A549 (cell line): ENCODE results near the gene JPH2.

ENCODE experiments used
- CHD2 ChIP-seq: fragments of 150-350 bp; IDR thresholded peaks from 2 replicates; pipeline ENCODE4 v1.6.1; 2014; ENCODE audit warnings: low read length; ENCODE audit not compliant: partially characterized antibody
- CTCF ChIP-seq: fragments of >200 bp; sonication (Bioruptor Twin); formaldehyde crosslinking; IDR thresholded peaks from 3 replicates; pipeline ENCODE4 v1.5.1; 2016
- EHMT2 ChIP-seq: fragments of 200-600 bp; sonication (generic); IDR thresholded peaks from 2 replicates; pipeline ENCODE4 v1.6.1; 2016; ENCODE audit warnings: antibody characterized with exemption, low read depth, mild to moderate bottlenecking, moderate library complexity
- RAD21 ChIP-seq, 2 experiments: fragments of >200 bp in 1 of 2; sonication (Bioruptor Twin) in 1 of 2; formaldehyde crosslinking in 1 of 2; IDR thresholded peaks in 1 of 2; conservative IDR thresholded peaks in 1 of 2; 2 replicates in 1 of 2; 3 replicates in 1 of 2; pipeline ENCODE4 v1.6.1; 2012 to 2018; ENCODE audit warnings: inconsistent platforms in 1 of 2
- RFX5 ChIP-seq: fragments of 450-650 bp; IDR thresholded peaks from 2 replicates; pipeline ENCODE4 v1.7.1; 2014; ENCODE audit warnings: antibody characterized with exemption, mild to moderate bottlenecking, moderate library complexity
- ZC3H11A ChIP-seq: fragments of 450-650 bp; IDR thresholded peaks from 2 replicates; pipeline ENCODE4 v1.6.1; 2014; ENCODE audit warnings: antibody characterized with exemption, mild to moderate bottlenecking
- ZFP36 ChIP-seq: fragments of 450-650 bp; IDR thresholded peaks from 2 replicates; pipeline ENCODE4 v1.6.1; 2014; ENCODE audit warnings: borderline replicate concordance; ENCODE audit not compliant: partially characterized antibody

GRCh38 chr20:44073675-44074071 lies 113.3 kb downstream of the JPH2 start:
- TF ChIP-seq ZFP36 = no peak
- no peak for TF ChIP-seq CTCF
- no peak for TF ChIP-seq ZC3H11A
- TF ChIP-seq EHMT2 = no peak
- no peak for TF ChIP-seq CHD2
- TF ChIP-seq RFX5 = no peak
- TF ChIP-seq RAD21 (conservative IDR thresholded peaks at IDR 0.05 in 1 of 2, IDR thresholded peaks at IDR 0.05 in 1 of 2) = no peak
